ENCODE results near the gene SALL3. TPM values are rescaled to one million over a fixed set of nuclear protein-coding genes. Genes with fewer than 3 reads are reported as not detected.
"Not testable (repeated sequence)": the region's sequence is repeated elsewhere in the genome, so short reads cannot be mapped to it uniquely, and the experiment has no call there.

The SALL3 gene
- polyA plus RNA-seq, 3 donors, result 8.6 to 8.7 (median 8.7) TPM

DNA sequence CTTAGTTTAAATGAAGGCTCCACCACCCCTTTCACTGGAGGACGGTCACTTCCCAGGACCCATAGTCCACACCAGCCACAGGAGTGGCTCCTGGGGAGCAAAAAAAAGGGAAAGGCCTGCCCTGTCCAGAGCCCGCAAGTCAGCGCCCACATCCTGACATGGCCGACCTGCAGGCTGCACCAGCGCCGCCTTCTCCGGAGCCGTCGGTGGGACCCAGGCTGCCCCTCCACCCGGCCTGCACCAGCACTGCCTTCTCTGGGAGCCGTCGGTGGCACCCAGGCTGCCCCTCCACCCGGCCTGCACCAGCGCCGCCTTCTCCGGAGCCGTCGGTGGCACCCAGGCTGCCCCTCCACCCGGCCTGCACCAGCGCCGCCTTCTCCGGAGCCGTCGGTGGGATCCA, 14.9 kb upstream of the SALL3 start:
- not testable (repeated sequence) for DNase-seq (ENCODE audit: low read depth in 3 of 3, low spot score in 2 of 3)

DNA sequence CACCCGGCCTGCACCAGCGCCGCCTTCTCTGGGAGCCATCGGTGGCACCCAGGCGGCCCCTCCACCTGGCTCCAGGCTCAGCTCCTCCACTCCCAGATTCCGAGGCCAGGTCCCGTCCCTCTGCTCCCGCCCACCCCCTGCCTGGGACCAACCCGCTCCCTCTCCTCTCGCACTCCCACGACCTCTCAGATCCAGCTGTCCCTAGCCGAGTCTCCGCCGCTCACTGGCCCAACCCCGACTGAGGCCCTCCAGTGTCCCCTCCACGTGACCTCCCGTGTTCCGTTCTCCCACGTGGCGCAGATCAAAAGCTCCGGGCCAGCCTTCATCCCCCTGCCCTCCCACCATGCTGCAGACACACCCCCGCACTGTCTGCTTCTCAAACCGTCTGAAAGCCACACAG, 14.4 kb upstream of the SALL3 start:
- no peak for DNase-seq (ENCODE audit: low read depth in 3 of 3, low spot score in 2 of 3)

DNA sequence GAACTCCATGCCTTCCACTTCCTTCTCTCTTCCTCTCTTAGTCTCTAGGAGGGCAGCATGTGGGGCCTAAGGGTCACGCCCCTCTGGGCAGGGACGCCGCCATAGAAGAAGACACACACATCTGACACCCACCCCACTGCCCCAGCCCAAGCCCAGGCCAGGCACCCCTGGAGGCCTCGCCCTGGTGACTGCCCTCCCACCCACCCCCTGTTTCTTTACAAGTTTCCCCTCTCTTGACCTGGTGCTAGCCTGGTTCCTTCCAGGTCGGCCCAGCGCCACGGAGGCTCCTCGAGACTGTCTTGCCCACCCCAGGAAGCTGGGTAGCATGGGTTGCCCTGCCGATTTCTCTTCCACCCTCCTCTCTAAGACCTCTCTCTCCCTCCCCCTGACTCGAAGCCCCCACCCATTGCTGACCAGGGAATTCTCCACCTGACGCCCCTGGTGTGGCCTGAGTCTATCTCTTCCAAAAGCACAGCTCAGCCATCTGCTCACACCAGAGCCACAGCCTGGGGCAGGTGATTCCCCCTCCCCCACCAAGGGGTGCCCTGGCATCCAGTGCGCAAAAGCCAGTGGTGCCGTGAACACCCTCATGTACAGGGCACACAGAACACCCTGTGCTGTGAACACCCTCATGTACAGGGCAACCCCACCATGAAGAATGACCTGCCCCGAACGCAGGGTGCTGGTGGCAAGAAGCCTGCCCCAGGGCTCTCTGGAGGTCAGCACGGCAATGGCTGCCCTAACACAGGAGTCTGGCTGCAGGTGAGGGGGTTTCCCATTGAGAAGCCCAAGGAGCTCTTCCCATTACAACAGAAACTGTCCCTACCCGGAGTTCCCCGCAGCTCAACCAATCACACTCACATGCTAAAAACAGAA, 13.5 kb upstream of the SALL3 start:
- no peak for DNase-seq (ENCODE audit: low read depth in 3 of 3, low spot score in 2 of 3)

DNA sequence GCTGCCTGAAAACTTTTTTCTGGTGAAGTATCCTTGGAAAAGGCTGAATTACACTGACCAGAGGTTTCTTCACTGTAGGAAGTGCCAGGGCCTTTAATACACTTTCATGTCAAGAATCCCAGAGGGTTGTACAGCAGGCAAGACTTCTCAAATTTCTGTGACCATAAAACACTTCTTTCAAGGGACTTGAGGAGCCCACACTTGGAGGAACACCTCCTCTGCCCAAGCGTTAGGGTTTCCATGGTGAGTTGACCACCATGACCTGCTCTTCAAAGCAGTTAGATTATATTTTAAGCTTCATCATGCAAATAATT, 12.9 kb upstream of the SALL3 start:
- DNase-seq (ENCODE audit: low read depth in 3 of 3, low spot score in 2 of 3), result no peak

DNA sequence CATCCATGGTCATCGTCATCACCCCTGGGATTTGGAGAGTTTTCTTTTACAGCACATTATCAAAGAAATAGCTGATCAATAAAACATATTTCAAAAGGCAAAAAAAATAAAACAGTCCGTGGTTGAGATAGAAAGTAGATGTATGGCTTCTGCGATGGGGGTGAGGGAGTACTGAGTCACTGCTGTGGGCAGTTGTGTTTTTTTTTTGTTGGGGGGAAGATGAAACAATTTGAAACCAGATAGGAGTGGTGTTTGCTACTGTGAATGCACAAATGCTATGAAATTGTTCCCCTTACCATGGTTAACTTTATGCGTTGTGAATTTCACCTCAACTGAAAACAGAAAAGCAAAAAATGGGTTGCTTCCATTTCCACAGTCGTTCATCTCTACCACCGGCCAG, 11.9 kb upstream of the SALL3 start:
- no peak for DNase-seq (ENCODE audit: low read depth in 3 of 3, low spot score in 2 of 3)

DNA sequence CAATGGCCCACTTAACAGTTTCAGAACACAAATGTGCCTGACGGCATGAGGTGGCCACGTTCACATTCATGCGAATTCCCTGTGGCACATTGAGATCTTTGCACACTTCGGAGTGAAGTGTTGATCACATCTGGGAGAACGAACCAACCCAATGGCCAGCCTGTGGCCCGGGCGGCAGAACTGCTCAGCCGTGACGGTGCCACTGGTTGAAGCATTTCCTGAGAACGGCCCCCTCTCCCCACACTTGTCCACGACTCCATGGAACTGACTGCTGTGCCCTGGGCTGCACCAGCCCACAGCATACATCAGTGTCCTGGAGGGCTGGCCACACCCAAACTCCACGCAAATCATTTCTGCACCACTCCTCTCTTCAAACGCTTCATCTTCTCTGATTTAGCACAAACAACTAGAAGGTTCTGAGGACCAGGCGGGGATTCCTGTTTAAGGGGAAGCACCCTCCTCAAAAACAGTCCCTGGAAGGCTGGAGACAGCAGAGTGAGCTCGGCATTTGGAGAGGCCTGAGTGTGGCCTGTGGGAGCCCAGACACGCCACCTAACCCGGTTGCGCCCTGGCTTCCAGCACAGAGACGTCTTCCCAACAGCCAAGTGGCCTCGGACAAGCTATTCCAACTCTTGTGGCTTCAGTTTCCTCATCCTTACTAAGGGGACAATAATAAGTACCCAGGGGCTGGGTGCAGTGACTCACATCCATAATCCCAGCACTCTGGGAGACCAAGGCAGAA, 9.9 kb upstream of the SALL3 start:
- DNase-seq (ENCODE audit: low read depth in 3 of 3, low spot score in 2 of 3), result no peak

DNA sequence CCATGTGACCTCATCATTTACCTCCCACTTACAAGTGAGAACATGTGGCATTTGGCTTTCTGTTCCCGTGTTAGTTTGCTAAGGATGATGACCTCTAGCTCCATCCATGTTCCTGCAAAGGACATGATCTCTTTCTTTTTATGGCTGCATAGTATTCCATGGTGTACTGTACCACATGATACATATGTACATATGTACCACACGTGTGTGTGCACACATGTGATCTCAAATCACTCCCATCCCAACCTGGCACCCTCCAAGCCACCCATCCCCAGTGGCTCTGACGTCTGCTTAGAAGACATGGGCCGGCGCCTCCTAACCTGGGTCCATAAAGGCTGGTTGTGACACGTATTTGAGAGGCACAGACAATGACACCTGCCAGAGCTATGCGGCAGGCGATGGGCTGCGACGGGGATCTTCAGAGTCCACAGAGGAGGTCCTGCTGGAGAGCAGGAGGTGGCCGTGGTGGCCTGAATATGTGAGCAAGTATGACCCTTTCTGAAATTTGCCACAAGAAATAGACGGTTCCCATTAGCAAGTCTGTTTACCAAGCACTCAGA, 8.8 kb upstream of the SALL3 start:
- no peak for DNase-seq (ENCODE audit: low read depth in 3 of 3, low spot score in 2 of 3)

DNA sequence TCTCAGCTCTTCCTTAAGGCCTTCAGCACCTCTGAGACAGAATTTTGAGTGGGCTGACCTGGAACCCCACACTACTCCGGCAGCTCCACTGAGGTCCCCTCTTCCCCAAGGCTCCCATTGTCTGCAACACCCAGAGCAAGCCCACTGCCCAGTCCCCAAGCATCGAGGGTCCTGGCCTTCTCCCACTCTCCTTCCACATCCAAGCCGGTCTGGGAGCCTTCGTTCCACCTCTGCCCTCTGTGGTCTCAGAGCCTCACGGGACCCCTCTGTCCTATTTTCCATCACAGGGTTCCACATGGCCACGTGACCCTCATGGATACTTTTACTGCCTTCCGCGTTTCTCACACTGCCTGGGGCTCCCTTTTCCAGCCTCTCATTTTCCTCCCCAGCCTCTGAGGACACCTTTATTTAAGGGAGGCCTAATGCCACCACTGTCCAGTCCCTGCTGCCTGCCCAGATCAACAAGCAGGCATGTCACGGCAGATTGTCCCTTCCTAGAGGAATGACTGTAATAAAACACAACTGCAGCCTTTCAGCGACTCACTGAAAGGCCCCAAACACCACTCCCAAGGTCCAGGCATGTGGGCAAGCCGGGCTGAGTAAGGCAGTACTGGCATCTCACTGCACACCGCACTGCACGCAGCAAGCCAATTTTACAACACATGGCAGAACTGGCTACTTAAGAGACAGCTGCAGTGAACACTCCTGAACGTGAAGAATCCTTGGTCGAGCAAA, 7.9 kb upstream of the SALL3 start:
- DNase-seq (ENCODE audit: low read depth in 3 of 3, low spot score in 2 of 3), result no peak

DNA sequence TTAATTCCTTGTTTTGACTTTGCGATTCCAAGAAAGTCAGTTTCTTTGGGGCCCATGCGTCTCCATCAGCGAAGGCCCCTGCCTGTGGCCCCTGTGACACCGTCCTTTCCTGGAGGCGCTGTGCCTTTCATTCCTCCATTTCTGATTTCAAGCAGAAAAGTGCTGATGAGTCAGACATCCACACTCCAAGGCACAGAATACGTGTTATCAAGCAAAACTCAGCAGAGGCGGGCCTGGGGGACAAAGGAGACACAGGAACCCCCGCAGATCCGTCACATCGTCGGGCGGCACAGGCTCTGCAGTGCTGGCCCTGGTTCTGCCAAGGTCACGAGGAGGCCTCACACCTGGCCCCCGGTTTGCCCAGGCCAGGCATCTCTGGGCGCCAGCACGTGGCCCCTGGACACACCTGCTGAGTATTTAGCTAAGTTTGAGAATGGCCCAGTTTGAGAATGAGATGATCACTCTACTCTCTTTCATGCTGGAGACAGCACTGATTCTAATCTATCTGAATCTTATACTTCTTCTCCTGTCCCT, 7.2 kb upstream of the SALL3 start:
- DNase-seq (ENCODE audit: low read depth in 3 of 3, low spot score in 2 of 3), result no peak

DNA sequence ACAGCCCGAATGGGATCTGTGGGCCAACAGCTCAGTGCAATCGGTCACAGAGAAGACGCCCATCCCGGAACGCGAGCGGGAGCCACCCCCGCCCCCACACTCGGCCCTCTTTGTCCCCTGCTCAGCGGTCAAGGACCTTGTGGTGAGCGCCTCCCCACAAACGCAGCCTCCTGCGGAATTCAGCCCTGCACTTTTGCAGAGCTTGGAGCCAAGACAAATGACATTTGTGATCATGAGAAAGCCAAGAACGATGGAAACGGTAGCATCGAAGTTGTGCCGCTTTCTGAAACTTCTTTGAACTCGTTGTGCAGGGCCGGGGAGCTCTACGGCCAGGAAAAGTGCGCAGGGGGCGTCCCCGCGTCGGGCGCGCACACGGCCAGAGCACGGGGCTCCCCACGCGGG, 6.7 kb upstream of the SALL3 start:
- no peak for DNase-seq (ENCODE audit: low read depth in 3 of 3, low spot score in 2 of 3)

DNA sequence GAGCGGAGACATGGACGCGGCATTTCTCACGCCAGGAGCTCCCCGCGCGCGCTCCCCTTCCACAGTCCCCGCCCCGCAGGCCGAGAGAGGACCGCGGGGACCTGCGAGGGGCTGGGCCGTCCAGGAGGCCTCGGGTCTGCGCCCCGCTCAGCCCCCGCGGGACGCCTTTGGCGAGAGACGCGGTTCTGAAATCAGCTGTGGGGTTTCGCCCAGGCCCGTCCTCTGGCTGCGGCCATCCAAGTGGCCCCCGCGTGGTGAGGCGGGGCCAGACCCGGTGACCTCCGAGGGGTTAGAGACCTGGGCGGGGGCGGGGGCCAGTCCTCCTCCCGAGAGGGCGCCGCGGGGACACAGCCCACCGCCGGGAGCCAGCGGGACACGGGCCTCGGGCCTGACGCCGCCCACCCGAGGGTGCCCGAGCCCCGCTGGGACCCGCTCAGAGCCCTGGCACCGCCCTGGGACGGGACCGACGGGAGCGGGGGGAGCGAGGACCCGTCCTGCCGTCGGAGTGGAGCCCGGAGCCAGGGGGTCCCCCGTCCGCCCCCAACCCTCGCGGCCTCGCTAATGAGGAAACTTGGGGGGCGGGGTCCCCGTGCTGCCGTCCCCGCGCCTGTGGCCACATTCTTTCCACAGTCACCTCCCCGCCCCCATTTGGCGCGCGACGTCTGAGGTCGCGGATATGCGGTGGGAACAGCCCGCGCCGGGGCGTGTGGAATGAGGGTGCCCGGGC, 6.1 kb upstream of the SALL3 start:
- no peak for DNase-seq (ENCODE audit: low read depth in 3 of 3, low spot score in 2 of 3)

DNA sequence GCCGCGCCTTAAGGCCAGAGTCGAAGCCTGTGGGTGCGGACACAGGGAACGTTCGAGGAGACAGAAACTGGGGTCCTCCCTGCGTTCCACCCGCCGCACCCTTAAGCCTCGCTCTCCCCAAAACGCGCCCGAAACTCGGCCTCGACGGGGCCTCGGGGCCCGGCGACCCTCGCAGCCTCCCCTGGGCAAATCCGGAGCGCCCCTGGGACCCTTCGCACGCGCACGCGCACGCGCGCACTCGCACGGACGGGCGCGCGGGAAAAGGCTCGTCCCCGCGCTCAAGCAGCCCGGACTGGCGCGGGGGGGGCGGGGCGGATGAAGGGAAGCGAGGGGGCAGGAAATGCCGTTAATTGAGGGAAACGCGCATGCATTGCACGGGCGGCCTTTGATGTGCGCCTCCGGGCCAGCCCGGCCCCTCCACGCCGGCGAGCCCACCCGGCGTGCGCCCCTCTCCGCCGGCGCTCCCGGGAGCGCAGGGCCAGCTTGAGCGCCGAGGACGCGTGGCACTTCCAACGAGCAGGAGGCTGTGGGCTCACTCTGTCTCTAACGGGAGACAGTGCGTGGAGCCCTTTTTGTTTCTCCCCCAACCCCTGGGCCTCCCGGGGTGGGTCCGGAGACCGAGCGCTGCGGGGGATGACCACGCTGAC, 5.4 kb upstream of the SALL3 start:
- no peak for DNase-seq (ENCODE audit: low read depth in 3 of 3, low spot score in 2 of 3)

DNA sequence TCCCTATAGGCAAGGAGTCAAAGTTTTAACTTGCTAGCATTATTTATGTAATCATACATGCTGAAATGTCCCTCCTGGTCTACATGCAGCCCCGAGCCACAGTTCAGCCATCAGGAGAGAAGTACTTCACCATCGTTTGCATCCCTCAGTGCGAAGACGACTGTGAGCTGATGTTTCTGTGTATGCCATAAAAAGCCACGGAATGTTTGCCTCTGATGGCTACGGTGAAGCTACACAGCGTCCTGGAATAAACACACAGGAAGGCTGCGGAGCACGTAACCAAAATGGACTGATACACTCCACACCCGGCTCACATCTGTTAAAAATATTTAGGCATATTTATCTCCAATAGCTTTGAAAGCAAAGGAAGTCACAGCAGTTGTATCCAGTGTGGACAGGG, 4.3 kb upstream of the SALL3 start:
- DNase-seq (ENCODE audit: low read depth in 3 of 3, low spot score in 2 of 3), result no peak

DNA sequence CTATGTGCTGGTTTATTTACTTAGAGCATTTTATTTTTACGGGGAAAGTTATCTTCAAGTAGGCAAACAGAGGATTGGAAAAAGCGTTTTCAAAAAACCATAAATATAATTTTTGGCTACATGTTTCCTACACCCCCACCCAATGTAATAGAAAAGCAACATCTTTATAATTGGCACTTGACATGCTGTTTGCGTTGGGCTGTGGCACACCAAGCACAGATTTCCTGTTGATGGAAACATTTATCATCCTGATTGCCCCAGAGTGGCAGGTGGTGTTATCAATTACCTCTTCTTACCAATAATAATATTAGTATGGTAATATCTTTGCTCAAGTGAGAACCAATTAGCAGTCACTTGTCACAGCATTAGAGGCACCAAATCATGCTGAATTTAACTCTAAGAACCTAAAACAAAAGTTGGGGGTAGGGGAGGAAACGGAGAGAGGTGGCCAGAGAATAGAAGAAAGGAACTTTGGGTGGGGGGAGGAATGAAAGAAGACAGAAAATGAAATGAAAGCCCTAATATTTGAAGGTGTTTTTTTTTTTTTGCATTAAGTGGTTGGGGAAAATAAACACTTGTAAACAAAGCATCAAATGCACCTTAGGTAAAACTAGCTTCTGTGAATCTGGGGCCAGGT, 3.8 kb upstream of the SALL3 start:
- DNase-seq (ENCODE audit: low read depth in 3 of 3, low spot score in 2 of 3), result no peak

DNA sequence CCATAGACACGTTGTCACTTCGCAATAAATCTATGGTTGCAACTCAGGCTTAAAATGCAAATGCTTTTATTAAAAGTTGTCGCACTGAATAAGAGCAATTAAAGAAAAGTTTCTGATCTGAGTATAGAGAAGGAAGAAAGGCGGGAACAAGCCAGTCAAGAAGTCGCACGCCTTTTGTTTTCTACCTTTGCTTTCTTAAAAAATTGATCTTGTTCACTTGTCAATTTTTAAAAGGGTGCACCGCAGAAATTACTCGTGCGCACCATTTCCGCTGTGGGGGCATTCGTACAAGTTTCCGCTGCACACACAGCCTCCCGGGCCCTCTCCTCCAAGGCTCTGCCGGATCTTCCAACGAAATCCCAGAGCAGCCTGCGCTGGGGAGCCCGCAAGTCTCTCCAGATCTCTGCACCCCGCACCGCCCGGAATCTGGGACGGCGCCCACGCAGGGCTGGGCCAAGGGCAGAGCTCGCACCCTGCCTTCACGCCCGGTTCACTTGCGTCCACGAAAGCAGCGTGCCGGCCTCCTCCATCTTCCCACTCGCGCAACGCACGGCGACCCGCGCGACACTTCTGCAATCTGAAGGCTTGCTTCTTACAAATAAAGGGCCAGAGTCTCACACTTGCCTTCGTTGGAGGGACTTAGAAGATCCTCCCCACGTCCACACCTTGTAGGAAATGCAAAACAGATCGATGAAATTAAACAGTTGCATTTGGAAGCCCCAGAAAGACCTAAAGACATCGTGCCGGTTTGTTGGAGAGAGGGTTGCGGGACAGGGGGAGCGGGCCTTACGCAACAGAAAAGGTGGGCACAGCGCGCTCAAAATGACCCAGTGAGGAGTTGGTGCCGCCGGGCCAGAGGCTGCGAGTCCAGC, 2.6 kb upstream of the SALL3 start:
- no peak for DNase-seq (ENCODE audit: low read depth in 3 of 3, low spot score in 2 of 3)

DNA sequence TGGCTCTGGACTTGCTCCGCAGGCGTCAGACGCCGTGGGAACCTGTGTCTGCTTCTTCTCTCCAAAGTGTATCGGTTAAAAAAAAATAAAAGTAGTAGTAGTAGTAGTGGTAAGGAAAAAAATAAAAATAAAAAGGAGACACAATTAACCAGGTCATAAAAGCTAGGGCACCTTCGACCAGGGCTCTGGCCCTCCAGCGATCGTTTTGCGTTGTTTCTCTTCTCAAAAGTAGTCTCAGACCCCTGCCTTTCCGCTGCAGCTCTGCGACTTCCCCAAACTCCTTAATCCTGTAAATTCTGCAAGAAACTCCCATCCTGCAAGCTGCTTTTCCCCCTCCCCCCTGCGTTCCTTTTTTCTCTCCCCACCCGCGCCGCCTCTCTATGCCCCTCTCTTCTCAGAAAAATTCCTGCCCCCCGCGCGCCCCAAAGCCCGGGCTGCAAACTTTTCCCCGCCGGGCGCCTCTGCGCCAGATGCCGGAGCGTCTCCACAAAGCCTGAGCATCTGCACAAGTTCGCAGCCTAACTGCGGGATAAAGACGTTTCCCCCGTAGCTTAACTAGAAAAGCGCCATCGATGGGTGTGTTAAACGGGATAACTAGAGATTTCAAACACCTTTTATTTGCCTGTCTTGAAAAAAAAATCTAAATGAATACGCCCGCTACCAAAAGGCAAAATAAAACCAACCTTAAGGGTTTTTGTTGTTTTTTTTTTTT, 1.8 kb upstream of the SALL3 start:
- no peak for DNase-seq (ENCODE audit: low read depth in 3 of 3, low spot score in 2 of 3)

DNA sequence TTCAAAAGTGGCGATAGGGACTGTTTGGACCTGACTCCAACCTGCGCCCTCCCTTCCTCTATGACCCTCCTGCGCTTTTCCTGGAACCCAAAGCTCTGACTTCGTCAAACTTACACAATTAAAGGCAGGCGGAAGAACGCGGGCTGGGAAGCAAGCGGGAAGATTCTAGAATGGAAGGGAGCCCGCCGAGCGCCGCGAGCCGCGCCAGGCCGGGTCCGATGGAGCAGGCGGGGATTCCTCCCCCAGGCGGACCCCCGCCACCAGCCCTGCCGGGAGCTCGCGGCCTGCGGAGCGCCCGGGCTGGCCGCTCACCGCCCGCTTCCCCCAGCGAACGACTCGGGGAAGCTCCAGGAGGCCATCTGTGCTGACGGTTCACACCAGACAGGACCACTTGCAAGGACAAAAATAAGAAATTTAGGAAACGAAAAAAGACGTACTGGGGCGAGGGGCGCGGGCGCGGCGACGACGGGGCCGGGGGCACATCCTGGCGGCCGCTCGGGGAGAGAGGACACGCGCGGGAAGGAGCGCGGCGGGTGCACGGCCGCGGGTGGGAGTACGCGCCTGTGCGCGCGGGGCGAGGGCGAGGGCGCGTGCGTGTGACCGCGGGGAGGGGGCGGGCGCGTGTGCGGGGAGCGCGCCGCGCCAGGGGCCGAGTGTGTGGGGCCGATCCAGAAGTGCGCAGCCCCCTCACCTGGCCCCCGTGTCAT, 1.1 kb upstream of the SALL3 start:
- no peak for DNase-seq (ENCODE audit: low read depth in 3 of 3, low spot score in 2 of 3)
